Neural crest cell (in vitro differentiated cells): ENCODE measurements around the gene EIF4E1B. TPM values are rescaled to one million over a fixed set of nuclear protein-coding genes. Genes with fewer than 3 reads are reported as not detected.

Source experiments
- DNase-seq: peaks from one replicate; pipeline ENCODE4 v3.0.0; 2021; ENCODE audit warnings: low read depth, mixed read lengths, low spot score
- H3K27ac Mint-ChIP-seq: one replicate; pipeline ENCODE4 v1.8.0; 2021; ENCODE audit warnings: mild to moderate bottlenecking, mixed read lengths; ENCODE audit not compliant: unreplicated experiment
- H3K27me3 Mint-ChIP-seq: 2 replicates; pipeline ENCODE4 v1.8.0; 2021; ENCODE audit warnings: low read depth, mild to moderate bottlenecking, mixed read lengths
- H3K36me3 Mint-ChIP-seq: 2 replicates; pipeline ENCODE4 v1.8.0; 2021; ENCODE audit warnings: low read depth, mild to moderate bottlenecking, mixed read lengths
- H3K4me1 Mint-ChIP-seq: 2 replicates; pipeline ENCODE4 v1.8.0; 2021; ENCODE audit warnings: mixed read lengths
- H3K4me3 Mint-ChIP-seq: one replicate; pipeline ENCODE4 v1.8.0; 2021; ENCODE audit warnings: mild to moderate bottlenecking, mixed read lengths
- H3K9me3 Mint-ChIP-seq: 2 replicates; pipeline ENCODE4 v1.8.0; 2021; ENCODE audit warnings: mixed read lengths
- total RNA-seq: library from RNA; stranded (reverse); gene quantifications from 2 replicates; pipeline ENCODE4 v1.2.1, GENCODE V29; 2021
- TF ChIP-seq, protein P1 (sequence below): fragments of 200-600 bp; sonication (generic); conservative IDR thresholded peaks from 2 replicates; pipeline ENCODE4 v1.5.0; 2021; ENCODE audit warnings: antibody characterized with exemption, mild to moderate bottlenecking

EIF4E1B gene
- total RNA-seq, 1 donor from 2014 or later: not detected

DNA sequence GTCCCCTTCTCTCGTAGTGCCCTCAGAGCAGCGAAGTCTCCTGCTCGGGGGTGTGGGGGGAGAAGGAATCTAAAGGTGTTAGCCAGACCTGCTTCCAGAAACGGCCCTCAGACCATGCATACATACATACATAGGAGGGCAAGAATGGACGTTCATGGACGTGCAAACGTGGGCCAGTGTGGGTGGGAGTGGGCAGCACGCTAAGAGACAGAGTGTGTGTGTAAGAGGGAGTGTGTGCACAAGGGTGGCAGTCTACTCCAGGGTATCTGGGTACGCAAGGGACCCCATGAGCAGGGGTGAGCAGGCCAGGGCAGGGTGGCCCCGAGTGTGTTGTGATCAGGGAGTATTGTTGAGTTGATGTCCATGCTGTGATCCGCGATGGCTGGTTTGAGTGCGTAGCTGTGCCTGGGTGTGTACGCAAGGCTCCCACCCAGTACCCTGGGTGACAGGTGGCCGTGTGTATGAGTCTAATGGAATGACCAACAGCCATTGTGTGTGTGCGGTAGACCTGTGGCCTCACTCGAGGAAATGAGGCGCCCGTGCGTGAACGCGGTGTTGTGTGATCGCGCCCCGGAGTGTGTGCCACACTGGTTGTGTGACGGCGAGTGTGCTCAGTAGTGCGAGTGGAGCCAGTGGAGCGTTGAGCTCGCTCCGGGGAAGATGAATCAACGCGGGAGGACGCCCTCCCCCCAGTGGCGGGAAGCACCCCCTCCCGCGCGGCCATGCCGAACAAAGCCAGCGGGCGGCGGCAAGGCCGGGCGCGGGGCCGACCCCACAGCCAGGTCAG is 21.3 kb upstream of the EIF4E1B start:
- Mint-ChIP-seq H3K9me3 (no peaks in the 10 kb centered on the region), H3K27ac (peak overlapping the region; percentile 98), H3K4me1 (peaks cover 35% of the 10 kb centered on the region), H3K36me3 (no peaks in the 10 kb centered on the region), H3K27me3 (peaks cover 29% of the 10 kb centered on the region), H3K4me3 (peak overlapping the region; percentile 98)
- peak; percentile 45 for DNase-seq
- TF ChIP-seq, protein P1, sequence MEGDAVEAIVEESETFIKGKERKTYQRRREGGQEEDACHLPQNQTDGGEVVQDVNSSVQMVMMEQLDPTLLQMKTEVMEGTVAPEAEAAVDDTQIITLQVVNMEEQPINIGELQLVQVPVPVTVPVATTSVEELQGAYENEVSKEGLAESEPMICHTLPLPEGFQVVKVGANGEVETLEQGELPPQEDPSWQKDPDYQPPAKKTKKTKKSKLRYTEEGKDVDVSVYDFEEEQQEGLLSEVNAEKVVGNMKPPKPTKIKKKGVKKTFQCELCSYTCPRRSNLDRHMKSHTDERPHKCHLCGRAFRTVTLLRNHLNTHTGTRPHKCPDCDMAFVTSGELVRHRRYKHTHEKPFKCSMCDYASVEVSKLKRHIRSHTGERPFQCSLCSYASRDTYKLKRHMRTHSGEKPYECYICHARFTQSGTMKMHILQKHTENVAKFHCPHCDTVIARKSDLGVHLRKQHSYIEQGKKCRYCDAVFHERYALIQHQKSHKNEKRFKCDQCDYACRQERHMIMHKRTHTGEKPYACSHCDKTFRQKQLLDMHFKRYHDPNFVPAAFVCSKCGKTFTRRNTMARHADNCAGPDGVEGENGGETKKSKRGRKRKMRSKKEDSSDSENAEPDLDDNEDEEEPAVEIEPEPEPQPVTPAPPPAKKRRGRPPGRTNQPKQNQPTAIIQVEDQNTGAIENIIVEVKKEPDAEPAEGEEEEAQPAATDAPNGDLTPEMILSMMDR: peak; percentile 19

DNA sequence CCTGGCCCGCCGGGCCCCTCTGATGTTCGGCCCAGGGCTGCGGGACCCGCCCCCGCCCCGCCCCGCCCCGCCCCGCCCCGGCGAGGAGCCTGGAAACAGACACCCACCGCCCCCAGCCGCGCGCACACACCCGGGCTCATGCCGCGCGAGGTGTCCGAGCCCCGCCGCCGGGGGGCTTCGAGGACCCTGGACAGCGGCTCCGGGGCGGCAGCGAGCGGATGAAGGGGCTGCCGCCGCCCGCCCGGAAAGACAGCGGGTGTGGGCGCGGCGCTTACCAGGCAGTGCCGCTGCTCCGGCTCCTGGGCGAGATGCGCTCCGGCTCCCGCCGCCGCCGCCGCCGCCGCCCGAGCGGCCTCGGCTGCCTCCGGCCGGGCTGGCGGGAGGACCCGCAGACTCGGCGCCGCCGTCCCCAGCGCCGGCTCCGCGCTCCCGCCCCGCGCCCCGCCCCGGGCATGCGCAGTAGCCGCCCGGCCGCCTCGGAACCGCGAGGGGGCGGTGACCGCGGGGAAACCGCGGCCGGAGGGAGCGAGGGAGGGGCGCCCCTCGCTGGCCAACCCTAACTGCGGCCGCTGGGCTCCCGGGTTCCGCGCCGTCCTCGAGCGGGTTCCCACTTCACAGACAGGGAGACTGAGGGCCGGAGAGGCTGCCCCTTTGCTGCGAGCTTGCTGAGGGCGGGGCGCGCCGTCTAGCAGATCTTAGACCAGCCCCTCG is 20.6 kb upstream of the EIF4E1B start, which contains the start of gene GPRIN1:
Gene GPRIN1 (minus strand): TSS at position 433 of the 711 bp plus-strand sequence. CDS start 10,322 bp downstream, outside the sequence.
- H3K27me3 Mint-ChIP-seq: peaks cover 34% of the 10 kb centered on the region
- TF ChIP-seq, protein P1: peak; percentile 37
- peaks cover 33% of the 10 kb centered on the region for H3K4me1 Mint-ChIP-seq
- H3K4me3 Mint-ChIP-seq: peak within 1 kb of the TSS; percentile 98
- no peaks in the 10 kb centered on the region for H3K9me3 Mint-ChIP-seq
- H3K27ac Mint-ChIP-seq: peak within 1 kb of the TSS; percentile 98
- DNase-seq: peak; percentile 70
- no peaks in the 10 kb centered on the region for H3K36me3 Mint-ChIP-seq

DNA sequence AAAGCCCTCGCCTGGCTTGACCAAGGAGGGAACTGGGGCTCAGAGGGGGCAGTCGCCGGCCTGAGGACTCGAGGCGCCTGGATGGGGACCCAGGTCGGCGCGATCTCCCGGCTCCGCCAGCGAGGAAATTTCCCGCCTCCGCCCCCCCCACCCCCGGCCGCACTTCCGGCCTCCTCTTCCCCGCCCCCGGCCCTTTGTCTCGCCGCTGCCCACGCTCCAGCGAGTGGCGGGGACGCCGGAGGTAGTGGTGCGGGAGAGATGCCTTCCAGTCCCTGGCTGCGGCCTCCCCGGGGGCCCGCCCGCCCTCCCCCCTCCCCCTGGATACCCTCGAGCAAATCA is 20.1 kb upstream of the EIF4E1B start:
- peaks cover 39% of the 10 kb centered on the region for H3K27me3 Mint-ChIP-seq
- H3K36me3 Mint-ChIP-seq: no peaks in the 10 kb centered on the region
- H3K9me3 Mint-ChIP-seq: no peaks in the 10 kb centered on the region

DNA sequence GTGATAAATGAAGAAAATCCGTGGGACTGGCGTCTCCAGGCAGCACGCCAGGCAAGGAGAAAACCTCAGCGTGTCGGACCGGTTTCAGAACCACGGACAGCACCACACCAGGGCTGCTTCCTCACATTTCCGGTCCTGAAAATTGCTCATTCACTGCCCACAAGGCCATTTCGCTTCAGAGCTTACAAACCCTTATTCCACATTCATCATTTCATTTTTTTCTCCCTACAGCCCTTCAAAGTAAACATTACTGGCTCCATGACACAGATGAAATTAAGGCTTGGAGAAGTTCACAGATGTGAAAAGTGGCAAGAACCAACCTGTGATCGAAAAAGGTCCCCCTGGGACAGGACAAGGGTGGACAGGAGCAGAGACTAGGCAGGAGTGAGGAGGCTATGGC is 19.0 kb upstream of the EIF4E1B start:
- DNase-seq: peak; percentile 76
- peak overlapping the region; percentile 18 for H3K4me3 Mint-ChIP-seq
- peaks cover 49% of the 10 kb centered on the region for H3K27me3 Mint-ChIP-seq
- H3K36me3 Mint-ChIP-seq: no peaks in the 10 kb centered on the region
- H3K9me3 Mint-ChIP-seq: no peaks in the 10 kb centered on the region
- TF ChIP-seq, protein P1: no peak
- H3K27ac Mint-ChIP-seq: no peak overlapping the region
- peaks cover 31% of the 10 kb centered on the region for H3K4me1 Mint-ChIP-seq

More for the DNA sequence above, 20.1 kb upstream of the EIF4E1B start:
- Mint-ChIP-seq H3K4me1 (peaks cover 33% of the 10 kb centered on the region), H3K27ac (no peak overlapping the region), H3K4me3 (peak overlapping the region; percentile 88)
- TF ChIP-seq, protein P1: no peak
- DNase-seq: no peak

DNA sequence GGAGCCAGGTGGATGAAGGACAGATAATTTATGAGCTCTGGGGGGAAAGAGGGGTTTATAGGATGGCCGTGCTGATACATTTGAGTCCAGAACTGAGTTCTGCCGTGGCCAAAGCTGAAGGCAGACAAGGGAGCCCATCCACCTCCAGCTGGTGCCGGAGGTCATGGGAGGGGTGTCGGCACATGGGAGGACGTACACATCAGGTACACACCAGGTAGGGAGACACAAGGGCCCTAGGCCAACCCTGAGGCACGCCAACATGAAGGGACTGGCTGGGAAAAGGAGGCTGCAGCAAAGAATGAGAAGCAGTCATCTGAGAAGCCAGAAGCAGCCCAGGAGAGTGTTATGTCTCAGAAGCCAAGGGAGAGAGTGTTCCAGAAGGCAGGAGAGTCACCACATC is 18.5 kb upstream of the EIF4E1B start:
- no peak overlapping the region for H3K27ac Mint-ChIP-seq
- no peaks in the 10 kb centered on the region for H3K36me3 Mint-ChIP-seq
- no peaks in the 10 kb centered on the region for H3K9me3 Mint-ChIP-seq
- TF ChIP-seq, protein P1: no peak
- peak overlapping the region; percentile 18 for H3K4me3 Mint-ChIP-seq
- peaks cover 55% of the 10 kb centered on the region for H3K27me3 Mint-ChIP-seq
- DNase-seq: no peak
- H3K4me1 Mint-ChIP-seq: peaks cover 28% of the 10 kb centered on the region
